NCI-H345 treated with DMSO at 0.1 percent for 48 hours (cell line): ENCODE data around the gene PDE4C.
A peak's percentile ranks its signal among the peaks of the same experiment; 100 is the strongest.

Experiments used
- DNase-seq: peaks from one replicate; lab custom pipeline; 2025; ENCODE audit not compliant: unreplicated experiment; lab: John Stamatoyannopoulos, UW

PDE4C gene

DNA sequence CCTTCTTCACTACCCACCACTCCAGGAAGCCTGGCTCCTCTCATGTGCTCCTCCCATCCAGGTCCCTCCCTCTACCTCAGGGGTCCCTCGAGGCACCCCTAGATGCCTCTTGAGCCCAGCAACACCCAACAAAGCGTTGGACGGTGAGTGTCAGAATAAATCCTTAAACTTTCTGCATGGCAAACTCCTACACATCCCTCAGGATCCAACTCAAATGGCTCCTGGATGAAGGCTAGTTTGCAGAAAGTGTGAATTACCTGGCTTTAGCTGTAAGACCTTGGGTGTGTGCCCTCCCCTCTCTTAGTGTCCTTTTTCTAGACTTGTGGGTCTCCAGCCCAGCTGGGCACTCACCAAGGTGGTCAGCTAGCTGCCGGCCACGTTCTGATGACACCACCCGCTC, 27.9 kb downstream of the PDE4C start:
- no peak for DNase-seq

DNA sequence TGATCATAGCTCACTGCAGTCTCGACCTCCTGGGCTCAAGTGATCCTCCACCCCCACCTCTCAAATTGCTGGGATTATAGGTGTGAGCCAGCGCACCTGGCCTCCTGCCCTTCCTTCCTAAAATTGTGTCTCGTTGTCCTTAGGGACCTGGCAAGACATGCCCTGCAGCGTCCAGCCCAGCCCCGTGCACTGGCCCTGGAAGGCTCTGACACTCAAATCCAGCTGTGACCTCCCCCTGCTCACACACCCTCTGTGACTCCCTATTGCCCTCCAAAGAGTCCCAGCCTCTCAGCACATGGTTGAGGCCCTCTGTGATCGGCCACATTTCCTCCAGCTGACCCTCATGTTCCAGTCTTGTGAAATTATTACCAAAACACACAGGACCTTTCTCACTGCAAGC, 28.3 kb downstream of the PDE4C start:
- DNase-seq = no peak

DNA sequence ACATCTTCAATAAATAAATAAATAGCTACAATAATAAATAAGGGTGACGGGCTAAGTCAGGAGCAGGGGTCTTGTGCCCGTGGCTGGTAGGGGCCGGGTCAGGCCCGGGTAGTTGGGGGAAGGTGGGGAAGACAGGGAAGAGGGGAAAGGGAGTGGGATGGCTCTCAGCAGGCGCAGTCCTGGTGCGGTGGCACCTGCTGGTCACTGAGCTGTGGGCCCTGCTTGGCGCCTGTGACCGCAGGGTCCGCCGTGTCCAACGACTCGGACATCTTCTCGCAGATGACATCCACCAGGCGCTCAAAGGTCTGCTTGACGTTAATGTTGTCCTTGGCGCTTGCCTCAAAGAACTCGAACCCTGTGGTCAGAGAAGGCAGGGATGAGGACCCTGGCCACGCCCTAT, 28.9 kb downstream of the PDE4C start:
- no peak for DNase-seq

DNA sequence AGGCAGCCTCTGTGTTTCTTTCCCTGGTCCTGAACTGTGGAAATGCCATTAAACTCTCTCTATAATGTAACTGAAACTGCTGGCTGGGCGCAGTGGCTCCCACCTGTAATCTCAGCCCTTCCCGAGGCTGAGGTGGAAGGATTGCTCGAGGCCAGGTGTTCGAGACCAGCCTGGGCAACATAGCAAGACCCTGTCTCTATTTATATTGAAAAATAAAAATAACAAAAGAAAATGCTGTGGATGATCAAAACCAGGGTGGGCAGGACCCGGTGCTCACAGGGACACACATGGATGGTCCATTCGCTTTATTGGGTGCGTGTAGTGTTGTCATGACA, 29.8 kb downstream of the PDE4C start:
- no peak for DNase-seq

DNA sequence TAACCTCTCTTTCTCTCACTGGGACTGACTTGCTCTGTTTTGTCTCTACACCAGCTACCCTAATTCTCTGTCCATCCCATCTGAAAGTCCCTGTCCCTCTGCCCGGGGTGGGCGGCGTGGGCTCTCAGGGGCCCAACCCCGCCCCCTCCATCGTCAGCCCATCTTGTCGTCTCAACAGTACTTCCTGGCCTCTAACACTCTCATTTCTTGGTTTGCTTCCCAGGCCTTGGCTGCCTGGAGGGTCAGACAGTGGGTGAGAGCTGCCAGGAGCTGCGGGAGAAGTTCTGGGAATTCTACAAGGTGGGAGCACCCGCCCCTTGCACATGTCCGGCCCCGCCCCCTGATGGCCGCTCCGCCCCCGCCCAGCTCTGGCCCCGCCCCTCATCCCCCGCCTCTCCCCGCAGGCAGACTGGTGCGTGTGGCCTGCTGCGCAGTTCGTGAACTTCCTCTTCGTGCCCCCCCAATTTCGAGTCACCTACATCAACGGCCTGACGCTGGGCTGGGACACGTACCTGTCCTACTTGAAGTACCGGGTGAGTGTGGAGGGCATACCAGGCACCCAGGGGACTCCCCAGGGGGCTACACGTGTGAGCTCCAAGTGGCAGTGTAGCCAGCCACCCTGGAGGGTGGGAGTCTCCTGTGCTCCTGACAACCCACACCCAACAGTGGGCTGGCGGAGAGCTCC, 31.5 kb downstream of the PDE4C start:
- DNase-seq = no peak

DNA sequence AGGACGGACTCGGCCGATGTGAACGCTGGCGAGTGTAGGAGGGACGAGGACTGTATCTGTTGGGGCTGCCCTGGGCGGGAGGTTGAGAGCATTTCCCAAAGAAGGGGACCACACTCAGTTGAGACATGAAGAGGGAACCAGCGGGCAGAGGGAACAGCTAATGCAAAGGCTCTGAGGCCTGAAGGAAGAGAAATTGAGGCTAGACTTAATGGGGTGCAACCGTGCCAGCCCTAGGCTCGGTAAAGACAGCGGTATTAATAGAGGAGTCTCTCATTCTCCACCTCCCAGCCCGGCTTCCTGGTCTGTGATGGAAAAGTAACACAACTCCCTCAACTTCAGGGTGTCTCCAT, 32.1 kb downstream of the PDE4C start:
- no peak for DNase-seq

DNA sequence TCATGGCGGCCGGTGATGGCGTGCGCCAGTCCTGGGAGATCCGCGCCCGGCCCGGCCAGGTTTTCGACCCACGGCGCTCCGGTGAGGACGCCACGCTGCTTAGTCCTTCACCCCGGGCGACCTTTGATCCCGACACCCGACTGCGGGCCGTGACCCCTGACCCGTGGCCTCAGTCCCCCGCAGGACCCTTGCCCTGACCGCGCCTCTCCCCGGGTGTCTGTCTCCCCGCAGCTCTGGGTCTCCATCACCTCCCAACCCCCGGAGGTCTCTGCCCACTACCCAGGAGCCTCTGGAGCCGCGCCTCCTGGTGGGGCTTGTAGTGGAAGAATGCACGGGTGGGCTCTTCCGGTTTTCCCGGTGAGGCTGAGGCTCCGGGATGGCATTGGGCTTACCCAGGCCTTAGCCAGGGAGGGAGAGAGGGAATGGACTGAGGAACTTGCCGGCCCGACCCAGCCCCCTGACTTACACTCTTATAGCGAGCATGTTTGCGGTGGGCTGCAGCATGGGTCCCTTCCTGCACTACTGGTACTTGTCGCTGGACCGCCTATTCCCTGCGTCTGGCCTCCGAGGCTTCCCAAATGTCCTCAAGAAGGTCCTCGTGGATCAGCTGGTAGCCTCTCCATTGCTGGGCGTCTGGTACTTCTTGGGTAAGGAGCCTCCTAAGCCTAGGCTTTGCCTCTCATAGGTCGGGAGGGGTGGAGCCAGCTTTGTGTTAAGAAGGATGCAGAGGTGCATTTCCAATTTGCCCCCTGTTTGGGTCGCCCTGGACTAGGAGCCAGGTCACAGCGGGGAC, 32.7 kb downstream of the PDE4C start:
- DNase-seq = no peak

DNA sequence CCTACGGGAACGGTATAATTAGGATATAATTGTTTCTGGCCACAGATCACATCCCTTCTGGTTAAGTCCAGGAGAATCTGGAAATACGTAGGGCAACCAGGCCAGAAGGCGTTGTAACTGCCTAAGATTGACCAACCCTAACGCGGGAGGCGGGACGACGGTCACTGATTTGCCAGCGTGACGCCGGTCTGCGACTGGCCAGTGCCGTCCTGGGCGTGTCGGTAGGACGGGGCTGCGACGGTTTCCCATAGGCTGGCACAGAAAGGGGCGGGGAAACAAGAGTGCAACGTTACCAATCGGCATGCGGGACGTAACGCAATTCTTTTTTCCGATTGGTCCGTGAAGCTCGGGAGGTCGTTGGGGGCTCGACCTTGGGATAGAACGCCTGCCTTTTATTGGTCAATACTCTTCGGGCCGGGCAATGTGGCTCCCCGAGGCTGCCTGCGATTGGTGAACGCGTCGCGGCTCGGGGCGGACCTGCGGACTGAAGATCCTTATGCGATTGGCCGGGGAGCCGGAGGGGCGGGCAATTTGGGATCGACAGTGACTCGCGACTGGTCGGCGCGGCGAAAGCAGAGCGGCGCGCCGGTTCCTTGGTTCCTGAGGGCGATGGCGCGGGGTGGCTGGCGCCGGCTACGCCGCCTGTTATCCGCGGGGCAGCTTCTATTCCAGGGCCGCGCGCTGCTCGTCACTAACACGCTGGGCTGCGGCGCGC, 33.4 kb downstream of the PDE4C start, which contains the start of gene MPV17L2:
Gene MPV17L2 (plus strand): TSS at position 546 of the 715 bp plus-strand sequence. CDS start 64 bp downstream, at position 610.
- peak; percentile 98 for DNase-seq

DNA sequence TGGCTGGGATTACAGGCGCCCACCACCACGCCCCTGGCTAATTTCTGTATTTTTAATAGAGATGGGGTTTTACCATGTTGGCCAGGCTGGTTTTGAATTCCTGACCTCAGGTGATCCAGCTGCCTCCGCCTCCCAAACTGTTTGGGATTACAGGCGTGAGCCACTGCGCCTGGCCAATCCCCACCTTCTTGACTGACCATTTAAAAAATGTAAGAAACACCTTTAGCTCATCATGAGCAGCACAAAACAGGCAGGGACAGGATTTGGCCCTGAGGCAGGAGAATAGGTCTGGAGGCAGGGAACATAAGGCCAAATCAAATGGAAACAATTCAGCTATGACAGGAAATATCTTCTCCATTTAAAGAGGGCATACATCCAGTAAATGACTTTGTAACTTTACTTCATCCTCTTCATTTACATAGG, 34.6 kb downstream of the PDE4C start:
- DNase-seq = no peak

DNA sequence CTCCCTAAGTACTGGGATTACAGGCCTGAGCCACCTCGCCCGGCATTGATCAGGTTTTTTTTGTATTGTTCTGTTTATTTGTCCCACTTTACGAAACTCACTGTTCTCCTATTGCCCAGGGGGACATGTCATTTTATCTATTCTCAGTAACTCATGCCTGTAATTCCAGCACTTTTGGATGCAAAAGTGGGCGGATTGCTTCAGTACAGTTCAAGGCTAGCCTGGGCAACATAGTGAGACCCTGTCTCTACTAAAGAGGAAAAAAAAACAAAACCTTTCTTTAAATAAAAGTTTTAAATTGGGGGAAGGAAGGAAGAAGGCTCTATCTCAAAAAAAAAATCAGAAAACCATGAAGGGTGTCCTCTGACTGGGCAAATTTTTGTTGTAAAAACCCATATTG, 36.0 kb downstream of the PDE4C start:
- no peak for DNase-seq

DNA sequence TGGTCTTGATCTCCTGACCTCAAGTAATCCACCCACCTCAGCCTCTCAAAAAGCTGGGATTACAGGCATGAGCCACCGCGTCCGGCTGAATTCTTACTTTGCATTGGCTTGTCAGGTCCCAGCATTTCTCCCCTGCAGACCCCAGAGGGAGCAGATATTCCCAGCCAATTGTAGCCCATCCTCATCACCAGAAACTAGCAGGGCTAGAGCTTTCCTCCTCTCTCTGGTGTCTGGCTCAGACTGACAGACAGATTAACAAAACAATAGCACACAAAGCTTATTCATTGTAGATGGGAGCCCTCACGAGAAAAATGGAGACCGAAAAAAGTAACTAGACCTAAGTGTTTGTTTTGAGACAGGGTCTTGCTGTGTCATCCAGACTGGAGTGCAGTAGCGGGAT, 40.7 kb downstream of the PDE4C start:
- no peak for DNase-seq

DNA sequence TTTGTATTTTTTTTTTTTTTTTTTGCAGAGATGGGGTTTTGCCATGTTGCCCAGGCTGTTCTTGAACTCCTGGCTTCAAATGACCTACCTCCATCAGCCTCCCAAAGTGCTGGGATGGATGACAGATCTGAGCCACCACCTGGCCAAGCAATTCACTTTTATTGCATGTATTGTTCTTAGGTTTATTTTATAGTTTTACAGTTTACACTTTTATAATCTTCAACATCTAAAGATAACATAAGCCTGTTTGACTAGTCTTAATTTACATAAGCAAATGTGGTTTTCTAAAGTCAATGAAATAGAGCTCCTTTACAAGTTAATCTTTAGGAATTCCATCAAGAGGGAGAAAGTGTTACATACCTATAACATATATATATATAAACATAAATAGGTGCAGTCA, 42.7 kb downstream of the PDE4C start:
- no peak for DNase-seq

DNA sequence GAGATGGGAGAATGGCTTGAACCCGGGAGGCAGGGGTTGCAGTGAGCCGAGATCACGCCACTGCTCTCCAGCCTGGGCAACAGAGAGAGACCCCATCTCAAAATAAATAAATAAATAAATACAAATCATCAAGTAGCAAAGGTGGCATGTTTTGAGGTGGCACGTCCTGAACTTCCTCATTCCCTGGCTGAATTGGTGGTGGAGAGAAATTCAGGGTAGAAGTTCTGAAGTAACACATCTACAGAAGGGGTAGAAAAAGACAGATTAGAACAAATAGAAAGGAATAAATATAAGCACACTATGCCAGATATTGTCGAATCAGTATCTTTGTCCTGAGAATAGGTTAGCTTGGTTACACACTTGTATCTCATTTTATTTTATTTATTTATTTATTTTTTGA, 46.3 kb downstream of the PDE4C start:
- DNase-seq = no peak

DNA sequence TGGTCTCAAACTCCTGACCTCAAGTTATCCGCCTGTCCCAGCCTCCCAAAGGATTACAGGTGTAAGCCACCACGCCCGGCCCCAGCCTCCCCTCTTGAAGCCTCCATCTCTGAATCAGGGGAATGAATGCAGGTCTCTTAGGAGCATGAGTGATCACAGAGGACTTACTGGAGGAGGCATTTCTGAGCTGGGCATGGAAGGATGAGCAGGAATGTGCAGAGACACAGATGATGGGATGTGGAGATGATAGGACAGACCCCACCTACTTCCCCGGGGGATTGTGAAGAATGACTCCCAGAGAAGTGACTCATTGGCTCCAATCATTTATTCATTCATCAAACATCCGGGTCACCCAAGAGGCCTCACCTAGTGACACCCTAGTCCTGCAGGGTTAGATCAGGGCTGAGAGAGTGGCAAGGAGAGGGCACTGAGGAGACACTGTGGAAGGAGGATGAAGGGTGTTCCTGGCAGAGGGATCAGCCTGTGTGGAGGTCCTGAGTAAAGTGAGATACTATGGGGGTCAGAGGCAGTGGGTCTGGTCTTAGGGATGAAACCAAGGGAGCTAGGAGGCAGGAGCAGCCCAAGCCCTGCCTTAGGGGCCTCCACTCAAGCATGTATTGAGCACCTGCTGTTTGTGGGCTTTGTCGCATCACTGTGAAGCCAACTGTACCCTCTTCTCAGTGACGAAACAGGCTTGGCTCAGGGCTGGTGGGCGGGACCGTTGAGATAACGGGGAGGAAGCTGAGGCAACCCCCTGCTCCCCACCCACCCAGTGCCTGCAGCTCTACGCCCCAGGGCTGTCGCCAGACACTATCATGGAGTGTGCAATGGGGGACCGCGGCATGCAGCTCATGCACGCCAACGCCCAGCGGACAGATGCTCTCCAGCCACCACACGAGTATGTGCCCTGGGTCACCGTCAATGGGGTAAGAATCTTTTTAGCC, 49.6 kb downstream of the PDE4C start:
- DNase-seq = no peak

DNA sequence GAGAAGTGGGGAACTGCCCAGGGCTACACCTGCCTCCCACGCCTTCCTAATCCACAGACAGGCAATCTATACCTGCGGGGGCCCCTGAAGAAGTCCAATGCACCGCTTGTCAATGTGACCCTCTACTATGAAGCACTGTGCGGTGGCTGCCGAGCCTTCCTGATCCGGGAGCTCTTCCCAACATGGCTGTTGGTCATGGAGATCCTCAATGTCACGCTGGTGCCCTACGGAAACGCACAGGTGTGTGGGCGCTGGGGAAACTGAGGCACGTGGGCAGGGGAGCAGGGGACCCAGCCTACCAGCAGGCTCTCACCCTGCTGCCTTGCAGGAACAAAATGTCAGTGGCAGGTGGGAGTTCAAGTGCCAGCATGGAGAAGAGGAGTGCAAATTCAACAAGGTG, 51.3 kb downstream of the PDE4C start:
- DNase-seq = no peak
